CD4-positive, alpha-beta T cell treated with Interleukin-12 subunit alpha and Interleukin-12 subunit beta, for 1 hour (primary cell): ENCODE measurements around the gene NEMP2.
"Not testable (repeated sequence)": the region's sequence is repeated elsewhere in the genome, so short reads cannot be mapped to it uniquely, and the experiment has no call there.

Experiments
- DNase-seq: peaks from one replicate; pipeline ENCODE4 v3.0.0-alpha.2; 2020

Gene NEMP2

DNA sequence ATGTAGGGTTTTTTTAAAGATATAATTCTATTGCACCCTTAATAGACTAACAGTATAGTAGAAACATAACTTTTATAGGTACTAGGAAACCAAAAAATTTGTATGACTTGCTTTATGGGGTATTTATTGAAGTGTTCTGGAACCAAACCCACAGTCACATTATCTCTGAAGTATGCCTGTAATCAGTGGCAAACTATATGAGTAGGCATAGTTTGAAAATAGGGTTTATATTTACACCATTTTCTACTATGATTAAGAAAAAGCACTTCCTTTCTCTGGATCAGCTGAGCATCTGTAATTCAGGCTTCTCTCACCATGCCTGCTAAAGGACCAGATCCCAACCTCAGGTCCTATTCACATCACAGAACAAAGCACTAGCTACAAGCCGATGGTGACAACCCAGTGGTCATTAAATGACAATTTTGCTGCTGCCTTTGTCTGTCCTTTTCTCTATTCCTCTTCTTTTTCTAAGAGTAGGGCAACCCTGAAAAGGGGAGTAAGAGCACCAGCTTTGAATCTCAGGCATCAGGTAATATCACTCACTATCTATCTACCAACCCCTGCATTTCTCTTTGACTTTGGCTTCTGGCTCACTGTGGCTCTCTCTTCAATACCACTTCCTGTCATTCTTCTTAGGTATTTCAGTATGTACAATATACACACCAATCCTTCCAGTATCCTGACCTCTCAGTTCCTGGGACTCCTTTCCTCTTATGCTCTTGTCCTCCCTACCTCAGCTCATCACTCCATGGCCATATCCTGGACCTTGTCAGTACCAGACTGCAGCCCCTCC, 14.4 kb downstream of the NEMP2 start:
- DNase-seq, result peak; percentile 23

DNA sequence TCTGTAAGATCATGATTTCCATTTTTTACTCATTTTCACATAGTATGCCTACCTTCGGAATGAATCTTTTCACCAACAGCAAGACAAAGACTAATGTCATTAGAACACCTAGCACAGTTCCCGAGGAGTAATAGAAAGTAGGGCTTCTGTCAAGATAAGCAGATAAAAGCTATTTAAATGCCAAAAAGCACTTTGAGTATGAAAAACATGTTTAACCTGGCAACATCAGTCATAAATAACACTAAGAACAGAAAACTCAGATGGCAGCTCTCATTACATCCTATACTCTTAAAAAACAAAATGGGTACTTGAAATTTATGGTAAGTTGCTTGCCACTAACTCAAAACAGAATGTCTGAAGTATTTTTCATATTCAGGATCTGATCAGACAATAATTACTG, 17.1 kb downstream of the NEMP2 start:
- no peak for DNase-seq

- peak; percentile 41 for DNase-seq
Observed at GRCh38 chr2:190515687-190516086, 18.8 kb downstream of the NEMP2 start.

GRCh38 chr2:190514676-190515075, 19.8 kb downstream of the NEMP2 start:
- no peak for DNase-seq

DNA sequence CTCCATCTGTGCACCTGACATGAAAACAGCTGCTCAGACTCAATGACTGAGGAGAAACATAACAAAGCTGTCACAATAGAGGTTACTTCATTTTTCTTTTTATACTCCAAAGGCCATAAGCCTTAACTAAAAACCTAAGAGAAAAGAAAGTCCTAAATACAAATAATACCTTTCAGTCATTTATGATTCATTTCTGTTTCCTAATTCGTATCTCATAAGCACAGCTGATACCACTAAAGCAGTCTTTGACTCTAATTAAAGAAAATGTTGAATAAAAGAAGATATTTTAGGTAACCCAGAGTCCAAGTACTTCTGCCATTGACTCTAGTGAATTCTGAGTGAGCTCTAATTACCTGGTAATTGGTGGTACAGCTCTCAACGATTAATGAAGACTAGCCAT, 20.6 kb downstream of the NEMP2 start:
- no peak for DNase-seq

DNA sequence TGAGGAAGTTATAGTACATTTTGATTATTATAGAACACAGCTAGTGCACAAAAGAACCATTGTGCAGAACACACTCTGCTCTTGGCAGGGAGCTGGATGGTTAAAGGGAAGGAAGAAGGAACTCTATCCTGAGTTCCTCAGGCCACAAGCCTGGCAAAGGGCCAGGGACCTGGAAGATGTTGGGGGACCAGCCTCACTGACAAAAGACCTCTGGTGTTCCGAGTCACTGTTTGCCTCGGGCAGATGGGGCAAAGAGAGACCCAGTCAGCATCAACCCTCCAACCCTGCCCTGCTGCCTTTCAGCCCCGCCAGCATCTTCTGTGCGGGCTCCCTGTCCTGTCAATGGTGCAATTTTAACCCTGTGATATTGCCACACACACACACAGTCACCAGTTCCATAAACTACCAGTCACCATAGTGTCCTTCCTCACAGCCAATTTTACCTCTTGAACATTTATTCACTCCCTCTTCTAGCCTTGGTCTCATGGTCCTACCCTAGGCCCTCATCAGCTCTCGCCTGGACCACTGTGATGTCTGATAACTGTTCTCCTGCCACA, 21.9 kb downstream of the NEMP2 start:
- DNase-seq, result no peak

GRCh38 chr2:190511104-190511503, 23.4 kb downstream of the NEMP2 start:
- no peak for DNase-seq

- not testable (repeated sequence) for DNase-seq
Observed at GRCh38 chr2:190509895-190510294, 24.6 kb downstream of the NEMP2 start.

DNA sequence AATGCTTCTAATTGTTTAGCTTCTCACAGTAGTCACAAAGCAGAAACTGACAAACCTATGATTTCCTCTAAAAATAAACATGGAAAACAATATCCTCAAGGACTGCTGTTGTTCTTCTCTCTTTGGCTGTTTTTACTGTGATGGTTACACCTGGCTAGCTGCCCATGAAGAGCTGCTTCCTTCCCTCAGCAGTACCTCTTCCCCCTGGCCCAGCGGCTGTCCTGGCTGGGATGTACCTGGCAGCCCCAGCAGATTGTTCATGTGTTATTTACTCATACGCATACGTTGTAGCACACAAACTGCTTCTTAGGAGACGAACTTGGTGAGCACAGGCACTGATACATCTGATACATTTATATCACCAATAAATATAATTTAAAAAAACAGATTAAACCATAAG, 27.4 kb downstream of the NEMP2 start:
- DNase-seq, result no peak

- DNase-seq, result no peak
Observed at GRCh38 chr2:190506666-190507065, 27.9 kb downstream of the NEMP2 start.

DNA sequence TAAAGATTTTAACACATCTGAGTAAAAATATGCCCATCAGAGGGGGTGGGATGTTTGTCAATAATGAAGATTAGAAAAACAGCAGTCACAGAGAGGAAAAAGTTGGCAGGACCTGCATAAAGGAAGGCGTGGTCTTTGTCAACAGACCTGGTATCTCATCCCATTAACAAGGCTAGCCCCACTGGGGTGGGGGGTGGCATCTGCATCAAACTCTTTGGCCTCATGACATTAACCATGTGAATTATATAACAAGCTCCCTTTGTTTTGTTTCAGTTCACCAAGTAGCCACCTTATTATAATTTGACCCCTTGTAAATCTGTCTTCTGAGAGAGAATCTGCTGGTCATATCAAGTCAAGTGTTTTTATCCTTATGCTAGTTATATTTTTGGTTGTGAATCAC, 28.8 kb downstream of the NEMP2 start:
- no peak for DNase-seq

DNA sequence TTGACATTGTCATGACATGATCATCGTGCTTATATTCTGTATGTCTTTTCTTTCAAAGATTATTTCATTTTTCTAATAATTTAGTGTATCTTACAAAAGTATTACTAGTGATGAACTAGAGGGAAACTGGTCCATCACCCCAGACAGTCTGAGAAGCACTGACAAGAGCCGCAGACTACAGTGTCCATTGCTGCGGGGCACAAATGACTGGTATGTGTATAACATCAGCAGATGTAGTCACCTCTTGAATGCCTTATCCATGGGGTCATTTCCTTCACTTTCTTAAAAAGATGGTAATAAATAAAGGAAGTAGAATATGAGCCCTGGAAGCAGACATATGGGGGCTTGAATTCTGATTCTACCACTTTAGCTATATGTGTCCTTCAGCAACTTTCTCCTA, 29.6 kb downstream of the NEMP2 start:
- DNase-seq, result no peak

DNA sequence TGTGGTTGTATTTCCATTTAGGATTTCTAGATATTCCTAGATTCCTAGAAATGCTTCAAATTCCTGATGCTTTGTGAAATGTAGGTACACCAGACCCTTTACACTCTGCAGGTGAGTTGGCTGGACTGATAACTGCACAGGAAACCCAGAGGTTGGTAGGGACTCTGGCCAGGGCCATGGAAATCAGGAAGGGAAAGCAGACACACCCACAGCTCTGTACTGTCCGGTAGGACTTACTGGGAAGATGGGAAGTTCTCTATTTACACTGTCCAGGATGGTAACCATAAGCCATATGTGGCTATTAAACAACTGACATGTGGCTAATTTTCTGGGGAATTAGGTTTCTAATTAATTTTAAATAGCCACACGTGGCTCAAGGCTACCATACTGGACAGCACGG, 31.4 kb downstream of the NEMP2 start:
- DNase-seq, result no peak

DNA sequence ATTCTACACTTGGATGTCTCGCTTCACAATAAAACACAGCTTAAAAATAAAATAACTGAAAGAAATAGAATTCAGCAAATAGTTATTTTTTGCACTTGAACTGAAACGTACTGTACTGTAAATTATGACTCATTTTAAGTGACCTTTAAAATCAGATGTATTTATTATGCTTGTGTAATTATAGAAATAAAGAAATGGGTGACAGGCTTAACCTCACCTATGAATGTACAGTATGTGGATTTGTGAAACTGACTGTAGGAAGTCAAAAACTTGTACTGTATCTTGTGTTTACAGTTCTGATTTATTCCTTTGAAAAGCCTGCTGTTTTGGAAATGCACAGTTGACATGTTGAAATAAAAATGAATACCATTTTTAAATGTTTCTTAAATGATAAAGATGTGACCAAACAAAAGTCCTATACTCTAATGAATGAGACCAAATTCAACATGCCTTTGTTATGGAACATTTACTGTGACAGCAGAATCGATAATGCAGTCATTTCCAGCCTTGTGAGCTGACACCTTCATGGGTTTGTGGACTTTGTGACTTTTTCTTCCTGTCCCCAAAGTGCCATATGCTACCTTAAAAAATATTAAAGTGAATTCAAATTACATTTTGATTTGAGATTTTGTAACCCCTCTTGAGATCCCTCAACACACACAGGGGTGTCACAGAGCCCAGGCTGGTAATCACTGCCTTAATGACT, 32.7 kb downstream of the NEMP2 start:
- DNase-seq, result no peak

DNA sequence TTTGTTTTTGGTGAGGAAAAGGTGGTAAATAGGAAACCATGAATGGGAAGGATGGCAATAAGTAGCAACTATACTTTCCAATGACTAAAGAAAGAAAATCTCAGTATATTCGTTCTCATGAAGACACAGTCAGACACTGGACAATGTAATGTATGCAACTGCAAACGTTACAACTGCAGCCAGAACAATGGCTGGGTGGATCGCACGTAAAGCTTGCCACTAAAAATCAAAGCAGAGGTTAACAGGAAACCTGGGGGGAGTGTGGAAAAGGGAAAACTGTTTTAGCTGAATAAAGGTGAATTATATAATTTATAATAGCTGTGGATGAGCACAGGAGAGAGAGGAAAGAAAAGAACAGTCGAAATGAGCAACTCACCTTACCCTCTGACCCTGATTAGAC, 33.3 kb downstream of the NEMP2 start:
- no peak for DNase-seq

- no peak for DNase-seq
Observed at GRCh38 chr2:190500054-190500502, 34.4 kb downstream of the NEMP2 start.

DNA sequence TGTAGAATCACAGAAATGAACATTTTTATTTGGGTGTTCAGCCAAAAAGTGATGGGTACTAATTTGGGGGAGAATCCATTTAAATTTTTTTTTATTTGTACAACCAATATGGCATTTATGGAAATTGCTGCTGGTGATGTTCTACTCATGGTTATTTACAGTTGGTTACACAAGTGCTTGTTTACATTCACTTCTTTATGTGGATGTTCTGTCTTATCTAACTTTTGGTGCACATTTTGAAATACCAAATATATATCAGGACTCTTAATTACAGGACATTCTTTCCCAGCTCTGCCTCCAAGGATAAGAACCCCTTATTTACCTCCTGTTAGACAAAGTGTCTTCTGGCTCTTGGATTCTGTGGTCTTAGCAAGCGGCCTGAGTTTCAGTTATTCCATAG, 35.2 kb downstream of the NEMP2 start:
- DNase-seq, result no peak

DNA sequence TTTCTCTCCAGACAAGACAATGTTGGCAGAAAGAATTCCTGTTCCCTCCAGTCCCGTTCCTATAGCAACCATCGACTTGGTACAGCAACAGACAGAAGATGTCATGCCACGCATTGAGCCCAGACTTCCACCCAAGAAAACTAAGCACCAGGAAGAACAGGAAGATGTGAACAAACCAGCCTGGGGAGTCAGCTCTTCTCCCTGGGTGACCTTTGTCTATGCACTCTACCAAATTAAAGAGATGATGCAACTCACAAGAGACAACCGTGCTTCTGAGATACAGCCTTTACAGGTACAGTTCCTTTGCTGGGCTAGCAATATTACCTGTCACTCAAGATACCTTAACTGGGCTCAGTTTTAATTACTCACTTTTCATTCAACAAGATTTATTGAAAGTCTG, 37.1 kb downstream of the NEMP2 start:
- DNase-seq, result no peak

DNA sequence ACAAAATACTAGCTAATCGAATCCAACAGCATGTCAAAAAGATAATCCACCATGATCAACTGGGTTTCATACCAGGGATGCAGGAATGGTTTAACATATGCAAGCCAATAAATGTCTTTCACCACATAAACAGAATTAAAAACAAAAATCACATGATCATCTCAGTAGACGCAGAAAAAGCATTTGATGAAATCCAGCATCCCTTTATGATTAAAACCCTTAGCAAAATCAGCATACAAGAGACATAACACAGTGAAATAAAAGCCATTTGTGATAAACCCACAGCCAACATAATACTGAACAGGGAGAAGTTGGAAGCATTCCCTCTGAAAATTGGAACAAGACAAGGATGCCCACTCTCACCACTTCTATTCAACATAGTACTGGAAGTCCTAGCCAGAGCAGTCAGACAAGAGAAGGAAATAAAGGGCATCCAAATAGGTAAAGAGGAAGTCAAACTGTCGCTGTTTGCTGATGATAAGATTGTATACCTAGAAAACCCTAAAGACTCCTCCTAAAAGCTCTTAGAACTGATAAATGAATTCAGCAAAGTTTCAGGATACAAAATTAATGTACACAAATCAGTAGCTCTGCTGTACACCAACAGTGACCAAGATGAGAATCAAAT, 39.8 kb downstream of the NEMP2 start:
- not testable (repeated sequence) for DNase-seq

DNA sequence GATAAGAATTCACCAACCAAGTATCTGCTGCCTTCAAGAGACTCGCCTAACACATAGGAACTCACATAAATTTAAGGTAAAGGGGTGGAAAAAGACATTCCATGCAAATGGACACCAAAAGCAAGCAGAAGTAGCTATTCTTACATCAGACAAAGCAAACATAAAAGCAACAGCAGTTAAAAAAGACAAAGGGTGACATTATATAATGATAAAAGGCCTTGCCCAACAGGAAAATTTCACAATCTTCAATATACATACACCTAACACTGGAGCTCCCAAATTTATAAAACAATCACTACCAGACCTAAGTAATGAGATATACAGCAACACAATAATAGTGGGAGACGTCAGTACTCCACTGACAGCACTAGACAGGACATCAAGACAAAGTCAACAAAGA, 41.4 kb downstream of the NEMP2 start:
- no peak for DNase-seq

DNA sequence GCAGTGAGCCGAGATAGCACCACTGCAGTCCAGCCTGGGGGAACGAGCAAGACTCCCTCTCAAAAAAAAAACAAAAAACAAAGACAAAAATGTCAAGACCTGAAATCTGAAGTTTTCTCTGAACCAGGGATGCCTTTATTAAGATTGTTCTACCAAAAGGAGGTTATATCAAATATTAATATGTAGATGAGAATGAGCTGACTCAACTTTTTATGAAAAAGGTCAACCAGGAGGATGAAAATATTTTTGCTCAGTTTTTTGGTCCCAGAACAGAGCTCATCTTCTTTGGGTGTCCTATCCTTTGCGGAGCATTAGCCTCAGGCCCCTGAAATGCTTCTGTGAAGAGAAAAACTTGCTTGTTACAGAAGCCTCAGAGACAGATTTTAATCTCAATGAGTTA, 44.0 kb downstream of the NEMP2 start:
- no peak for DNase-seq

DNA sequence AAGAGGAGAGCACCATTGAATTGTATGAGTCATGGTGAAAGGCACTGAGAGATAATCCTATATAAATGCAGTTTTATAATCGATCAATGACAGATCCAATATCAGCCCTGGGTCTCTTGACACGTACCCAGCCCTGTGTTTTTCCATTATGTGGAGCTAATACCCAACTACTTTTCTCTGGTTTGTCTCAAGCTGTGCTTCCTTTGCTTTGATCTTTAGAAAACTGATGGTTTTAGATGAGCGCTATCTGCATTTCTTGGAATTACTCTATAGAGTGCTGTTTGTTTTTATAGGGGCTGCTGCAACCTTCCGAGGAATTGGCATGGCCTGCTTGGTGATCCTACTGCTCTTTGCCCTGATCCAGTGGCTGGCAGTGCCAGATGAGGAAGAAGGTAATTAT, 45.0 kb downstream of the NEMP2 start:
- DNase-seq, result no peak

- DNase-seq, result no peak
Observed at GRCh38 chr2:190488516-190489233, 45.8 kb downstream of the NEMP2 start.
